Gastrocnemius medialis (tissue), 4 donors: ENCODE measurements around the gene XIRP1. TPM values are rescaled to one million over a fixed set of nuclear protein-coding genes. Genes with fewer than 3 reads are reported as not detected.

Source experiments
- ATAC-seq, 2 donors: fragments of 150-250 bp; one replicate each; pipeline ENCODE4 v1.9.1; 2016
- DNase-seq, 2 donors: peaks; one replicate each; pipeline ENCODE4 v3.0.0-alpha.2; 2019
- H3K27ac ChIP-seq, 4 donors: fragments of 200-600 bp; sonication (generic); 1 replicate in 1 of 4; 2 replicates in 3 of 4; pipeline ENCODE4 v1.5.1; 2016 to 2018; ENCODE audit warnings: mild to moderate bottlenecking in 2 of 4, moderate library complexity in 1 of 4
- H3K27me3 ChIP-seq, 3 donors: fragments of 200-600 bp; sonication (generic) in 2 of 3; 1 replicate in 1 of 3; 2 replicates in 2 of 3; pipeline versions ENCODE4 v1.5.1 to v1.6.0; 2016 to 2019; ENCODE audit warnings: mild to moderate bottlenecking in 1 of 3, moderate library complexity in 1 of 3
- H3K36me3 ChIP-seq, 2 donors: fragments of 200-600 bp; sonication (generic) in 1 of 2; one replicate each; pipeline ENCODE4 v1.5.1; 2017 to 2018
- H3K4me1 ChIP-seq, 2 donors: fragments of 200-600 bp; sonication (generic) in 1 of 2; one replicate each; pipeline ENCODE4 v1.5.1; 2016 to 2017; ENCODE audit warnings: mild to moderate bottlenecking in 2 of 2
- H3K4me3 ChIP-seq, 4 donors: fragments of 200-600 bp; sonication (generic) in 3 of 4; 1 replicate in 1 of 4; 2 replicates in 3 of 4; pipeline ENCODE4 v1.5.1; 2016 to 2019; ENCODE audit warnings: mild to moderate bottlenecking in 2 of 4
- H3K9me3 ChIP-seq, 3 donors: fragments of 200-600 bp; sonication (generic) in 2 of 3; 1 replicate in 1 of 3; 2 replicates in 2 of 3; pipeline ENCODE4 v1.5.1; 2016 to 2019
- CTCF ChIP-seq, 5 experiments: fragments of 450-650 bp in 3 of 5; fragments of 200-600 bp in 2 of 5; sonication (generic) in 2 of 5; IDR thresholded peaks in 4 of 5; conservative IDR thresholded peaks in 1 of 5; 1 replicate in 4 of 5; 2 replicates in 1 of 5; pipeline ENCODE4 v1.5.1; 2016 to 2019; ENCODE audit warnings: antibody characterized with exemption in 5 of 5, mild to moderate bottlenecking in 3 of 5, moderate library complexity in 3 of 5
- POLR2A ChIP-seq, 2 donors: fragments of 450-650 bp; IDR thresholded peaks; one replicate each; pipeline ENCODE4 v1.6.1; 2017; ENCODE audit warnings: antibody characterized with exemption in 2 of 2, mild to moderate bottlenecking in 2 of 2, moderate library complexity in 2 of 2
- in situ Hi-C, 4 donors: fragments of 200-750 bp; cut with MboI; loops; one replicate each; pipeline versions ENCODE4 v1.15.0 to v1.8.0; 2017; ENCODE audit warnings: low sequenced_read_pairs in 4 of 4
- intact Hi-C: fragments of 100-400 bp; cut with DNase I; formaldehyde crosslinking; loops from one replicate; pipeline ENCODE4 v1.15.1; 2023; ENCODE audit warnings: low total_unique reads
- total RNA-seq, 4 donors: library from RNA; depleted of rRNA; stranded (reverse); fragments of >200 nt; gene quantifications; one replicate each; pipeline versions ENCODE4 v1.1.0 to v1.2.3, GENCODE V29; 2016

XIRP1 gene
- total RNA-seq, 4 donors from 2014 or later, result 52.4 to 329 (median 128) TPM

DNA sequence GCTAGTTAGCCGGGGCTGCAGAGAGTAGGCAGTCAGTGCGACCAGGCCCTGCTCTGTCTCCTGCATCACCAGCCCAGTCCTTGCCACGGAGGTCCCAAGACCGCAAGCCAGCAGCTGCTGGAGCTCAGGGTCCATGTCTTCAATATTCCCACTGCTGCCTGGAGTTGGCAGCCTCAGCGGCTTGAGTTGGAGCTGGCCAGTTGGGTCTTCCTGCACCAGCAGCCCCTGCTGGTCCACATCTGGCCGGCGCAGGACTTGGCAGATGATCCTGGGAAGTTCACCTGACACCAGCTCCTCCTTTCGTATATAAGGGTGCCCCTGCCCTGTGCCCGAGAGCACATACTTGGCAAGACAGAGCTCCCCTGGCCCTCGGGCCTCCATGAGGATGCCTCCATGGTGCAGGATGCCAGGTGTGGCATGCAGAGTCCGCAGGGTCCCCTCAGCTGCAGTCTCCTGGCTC is 5.7 kb downstream of the XIRP1 start:
- Histone ChIP-seq H3K9me3 (no peaks in the 10 kb centered on the region), H3K27me3 (no peaks in the 10 kb centered on the region), H3K4me1 (peaks cover 72 to 77% of the 10 kb centered on the region in 2 donors), H3K36me3 (peaks cover 0 to 41% of the 10 kb centered on the region in 2 donors), H3K4me3 (no peak overlapping the region), H3K27ac (peak overlapping the region; percentile 91 to 100 (median 98))
- no peak for TF ChIP-seq POLR2A (IDR thresholded peaks at IDR 0.05)
- no peak for TF ChIP-seq CTCF (IDR thresholded peaks at IDR 0.05 in 4 of 5, conservative IDR thresholded peaks at IDR 0.05 in 1 of 5)
- no peak for ATAC-seq
- in situ Hi-C loops, result loop anchor here in 1 of 4 donors (25.0 kb wide), 1 partner anchor 1276 kb away; the partner anchor contains the start of gene RPL14
- no peak for DNase-seq
- intact Hi-C loops, result no loop called here

DNA sequence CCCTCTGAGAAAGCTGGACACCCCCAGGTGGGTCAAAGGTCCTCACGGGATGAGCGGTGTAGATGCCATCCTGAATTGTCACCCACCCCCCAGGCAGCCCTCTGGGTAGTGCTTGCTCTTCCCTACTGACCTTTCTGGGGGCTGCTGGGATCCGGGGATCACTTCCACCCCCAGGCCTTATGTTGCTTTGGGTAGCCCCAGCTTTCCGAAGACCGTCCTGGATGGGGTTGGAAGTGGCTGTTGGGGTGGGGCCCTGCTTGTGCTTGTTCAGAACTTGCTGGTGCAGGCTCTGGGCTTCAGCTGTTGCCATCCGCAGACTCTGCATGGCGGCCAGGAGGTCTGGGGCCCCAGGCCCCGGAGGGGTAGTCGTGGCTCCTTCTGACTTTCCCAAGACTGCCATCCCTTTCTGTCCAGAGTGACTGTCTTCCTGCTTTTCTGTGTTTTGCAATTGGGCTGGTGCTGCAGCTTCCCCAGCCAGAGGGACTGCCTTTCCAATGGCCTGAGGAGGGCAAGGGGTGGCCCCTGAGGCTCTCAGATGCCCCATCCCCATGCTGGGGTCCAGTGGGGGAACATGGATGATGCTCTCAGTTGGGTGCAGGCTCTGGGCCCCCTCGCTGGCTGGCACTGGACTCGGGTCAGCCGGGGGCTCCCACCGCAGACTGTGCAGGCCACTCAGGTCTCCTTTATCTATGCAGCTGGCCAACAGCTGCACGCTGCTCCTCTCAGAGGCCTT is 6.3 kb downstream of the XIRP1 start:
- intact Hi-C loops, result no loop called here
- peaks cover 72 to 75% of the 10 kb centered on the region in 2 donors for H3K4me1 ChIP-seq
- DNase-seq (no peak), ATAC-seq (no peak)
- H3K9me3 ChIP-seq, result no peaks in the 10 kb centered on the region
- H3K4me3 ChIP-seq, result no peak overlapping the region
- peak overlapping the region; percentile 86 to 100 (median 94) for H3K27ac ChIP-seq
- in situ Hi-C loops, result loop anchor here in 1 of 4 donors (25.0 kb wide), 1 partner anchor 1276 kb away; the partner anchor contains the start of gene RPL14
- no peaks in the 10 kb centered on the region for H3K27me3 ChIP-seq
- no peak for TF ChIP-seq POLR2A (IDR thresholded peaks at IDR 0.05)
- TF ChIP-seq CTCF (IDR thresholded peaks at IDR 0.05 in 4 of 5, conservative IDR thresholded peaks at IDR 0.05 in 1 of 5), result no peak
- peaks cover 0 to 41% of the 10 kb centered on the region in 2 donors for H3K36me3 ChIP-seq

DNA sequence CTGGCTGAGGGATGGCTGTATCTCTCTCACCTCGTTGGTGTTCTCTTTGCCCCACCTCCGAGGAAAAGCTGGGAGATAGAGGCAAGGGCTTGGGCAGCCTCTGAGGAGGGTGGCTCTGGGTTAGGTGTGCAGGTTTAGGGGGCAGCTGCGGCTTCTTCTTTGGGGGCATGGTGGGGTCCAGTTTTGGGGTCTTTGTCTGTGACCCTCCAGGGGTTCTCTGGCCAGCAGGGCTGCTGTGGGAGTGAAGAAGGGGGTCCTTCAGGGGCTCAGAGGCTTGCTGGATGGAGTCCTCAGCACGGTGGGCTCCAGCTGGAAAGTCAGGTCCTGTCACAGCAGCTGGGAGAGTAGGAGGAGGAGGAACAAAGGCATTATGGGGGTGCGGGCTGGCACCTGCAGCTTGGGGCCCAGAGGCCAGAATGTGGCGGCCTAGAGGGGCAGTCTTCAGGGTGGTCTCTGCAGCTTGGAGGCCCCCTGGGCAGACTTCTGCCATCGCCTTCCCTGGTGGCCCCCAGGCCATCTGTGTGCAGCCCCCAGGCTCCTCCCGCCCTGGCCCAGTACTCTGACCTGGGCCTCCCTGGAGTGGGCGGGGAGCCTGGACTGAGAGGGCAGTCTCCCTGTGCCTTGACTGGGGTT is 7.0 kb downstream of the XIRP1 start:
- peaks cover 69% of the 10 kb centered on the region in 2 donors for H3K4me1 ChIP-seq
- in situ Hi-C loops, result loop anchor here in 1 of 4 donors (25.0 kb wide), 1 partner anchor 1277 kb away; the partner anchor contains the start of gene RPL14
- H3K27ac ChIP-seq, result peak overlapping the region; percentile 86 to 100 (median 94)
- H3K36me3 ChIP-seq, result peaks cover 0 to 41% of the 10 kb centered on the region in 2 donors
- no peaks in the 10 kb centered on the region for H3K9me3 ChIP-seq
- H3K27me3 ChIP-seq, result no peaks in the 10 kb centered on the region
- H3K4me3 ChIP-seq, result no peak overlapping the region
- no peak for DNase-seq
- no peak for ATAC-seq
- intact Hi-C loops, result no loop called here
- TF ChIP-seq CTCF (IDR thresholded peaks at IDR 0.05 in 4 of 5, conservative IDR thresholded peaks at IDR 0.05 in 1 of 5) (no peak), POLR2A (IDR thresholded peaks at IDR 0.05) (no peak)

DNA sequence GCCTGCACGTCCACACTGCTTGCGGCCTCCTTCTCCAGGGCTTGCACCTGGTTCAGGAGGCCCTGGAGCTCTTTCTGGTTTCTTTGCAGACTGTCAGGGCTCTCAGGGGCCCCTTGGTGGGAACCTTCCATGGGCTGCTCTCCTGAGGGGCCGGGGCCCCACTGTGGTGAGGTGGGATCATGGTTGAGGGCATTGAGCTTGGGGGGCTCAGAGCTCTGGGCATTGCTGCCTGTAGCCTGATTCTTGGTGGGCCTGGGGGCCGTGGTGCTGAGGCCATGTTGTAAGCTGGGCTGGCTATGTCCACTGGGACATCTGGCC is 7.5 kb downstream of the XIRP1 start:
- intact Hi-C loops (loop anchor here (5.0 kb wide), 1 partner anchor 197 kb away; the partner anchor contains the start of gene SLC25A38), in situ Hi-C loops (loop anchor here in 1 of 4 donors (25.0 kb wide), 1 partner anchor 1277 kb away; the partner anchor contains the start of gene RPL14)
- peaks cover 69% of the 10 kb centered on the region in 2 donors for H3K4me1 ChIP-seq

More for the DNA sequence above, 7.5 kb downstream of the XIRP1 start:
- ATAC-seq, result no peak
- peaks cover 0 to 41% of the 10 kb centered on the region in 2 donors for H3K36me3 ChIP-seq
- H3K27ac ChIP-seq, result peak overlapping the region; percentile 86 to 100 (median 94)
- DNase-seq, result no peak
- no peaks in the 10 kb centered on the region for H3K27me3 ChIP-seq
- H3K4me3 ChIP-seq, result no peak overlapping the region
- no peaks in the 10 kb centered on the region for H3K9me3 ChIP-seq
- TF ChIP-seq POLR2A (IDR thresholded peaks at IDR 0.05) (no peak), CTCF (IDR thresholded peaks at IDR 0.05 in 4 of 5, conservative IDR thresholded peaks at IDR 0.05 in 1 of 5) (no peak)
